OCI-LY1 (cell line): ENCODE data around the gene AP1B1.

Source experiments
- H2AFZ ChIP-seq: fragments of 200-600 bp; sonication (generic), shearing (Covaris generic); 2 replicates; pipeline ENCODE4 v1.6.0; 2014; ENCODE audit warnings: antibody characterized with exemption, mild to moderate bottlenecking, low read length
- H3F3A ChIP-seq: fragments of 200-600 bp; sonication (generic), shearing (Covaris generic); 2 replicates; pipeline ENCODE4 v1.6.0; 2014; ENCODE audit warnings: mild to moderate bottlenecking, antibody characterized with exemption, low read length, moderate library complexity; ENCODE audit not compliant: insufficient read depth
- H3K27ac ChIP-seq: fragments of 200-600 bp; sonication (generic); 2 replicates; pipeline ENCODE4 v1.5.1; 2014; ENCODE audit warnings: low read length, mixed run types, mild to moderate bottlenecking, low read depth; ENCODE audit not compliant: poor library complexity, severe bottlenecking
- H3K27me3 ChIP-seq: fragments of 200-600 bp; sonication (generic); 2 replicates; pipeline ENCODE4 v1.6.0; 2014; ENCODE audit warnings: antibody characterized with exemption, mild to moderate bottlenecking, low read length, moderate library complexity; ENCODE audit not compliant: insufficient read depth
- H3K36me3 ChIP-seq: fragments of 200-600 bp; sonication (generic); 2 replicates; pipeline ENCODE4 v1.6.1; 2014; ENCODE audit warnings: mild to moderate bottlenecking, antibody characterized with exemption, low read length, moderate library complexity, mixed read lengths; ENCODE audit not compliant: insufficient read depth
- H3K4me1 ChIP-seq: fragments of 200-600 bp; sonication (generic); 2 replicates; pipeline ENCODE4 v1.5.1; 2014; ENCODE audit warnings: mild to moderate bottlenecking, low read length, moderate library complexity; ENCODE audit not compliant: insufficient read depth, severe bottlenecking
- H3K4me2 ChIP-seq: fragments of 200-600 bp; sonication (generic), shearing (Covaris generic); 2 replicates; pipeline ENCODE4 v1.6.1; 2014; ENCODE audit warnings: low read length
- H3K4me3 ChIP-seq: fragments of 200-600 bp; sonication (generic); 2 replicates; pipeline ENCODE4 v1.5.1; 2014; ENCODE audit warnings: low read length, low read depth, mild to moderate bottlenecking, mixed read lengths; ENCODE audit not compliant: poor library complexity, severe bottlenecking
- H3K79me2 ChIP-seq: fragments of 200-600 bp; shearing (Covaris generic); 2 replicates; pipeline ENCODE4 v1.6.1; 2016; ENCODE audit warnings: mixed run types, low read length, mixed read lengths; ENCODE audit not compliant: insufficient read depth
- H3K9ac ChIP-seq: fragments of 200-600 bp; sonication (generic), shearing (Covaris generic); 2 replicates; pipeline ENCODE4 v1.6.1; 2014; ENCODE audit warnings: mild to moderate bottlenecking, low read length, mixed read lengths
- H3K9me2 ChIP-seq: fragments of 200-600 bp; sonication (generic), shearing (Covaris generic); 2 replicates; pipeline ENCODE4 v1.6.1; 2014; ENCODE audit warnings: low read depth, mild to moderate bottlenecking, low read length, mixed read lengths
- H3K9me3 ChIP-seq: fragments of 200-600 bp; shearing (Covaris generic); 2 replicates; pipeline ENCODE4 v1.6.1; 2014; ENCODE audit warnings: low read length, mixed read lengths
- H4K20me1 ChIP-seq: fragments of 200-600 bp; sonication (generic), shearing (Covaris generic); 2 replicates; pipeline ENCODE4 v1.6.0; 2016; ENCODE audit warnings: mild to moderate bottlenecking, low read length; ENCODE audit not compliant: insufficient read depth
- EZH2 ChIP-seq: fragments of 200-600 bp; sonication (generic), shearing (Covaris generic); IDR thresholded peaks from 2 replicates; pipeline ENCODE4 v1.8.0; 2017; ENCODE audit warnings: borderline replicate concordance, mixed run types, mild to moderate bottlenecking, antibody characterized with exemption, low read length, moderate library complexity, mixed read lengths
- TF ChIP-seq, protein P1 (sequence below): fragments of 200-600 bp; sonication (generic), shearing (Covaris generic); IDR thresholded peaks from 2 replicates; pipeline ENCODE4 v1.5.1; 2017; ENCODE audit warnings: mild to moderate bottlenecking, antibody characterized with exemption, low read length, moderate library complexity, mixed read lengths

The AP1B1 gene

DNA sequence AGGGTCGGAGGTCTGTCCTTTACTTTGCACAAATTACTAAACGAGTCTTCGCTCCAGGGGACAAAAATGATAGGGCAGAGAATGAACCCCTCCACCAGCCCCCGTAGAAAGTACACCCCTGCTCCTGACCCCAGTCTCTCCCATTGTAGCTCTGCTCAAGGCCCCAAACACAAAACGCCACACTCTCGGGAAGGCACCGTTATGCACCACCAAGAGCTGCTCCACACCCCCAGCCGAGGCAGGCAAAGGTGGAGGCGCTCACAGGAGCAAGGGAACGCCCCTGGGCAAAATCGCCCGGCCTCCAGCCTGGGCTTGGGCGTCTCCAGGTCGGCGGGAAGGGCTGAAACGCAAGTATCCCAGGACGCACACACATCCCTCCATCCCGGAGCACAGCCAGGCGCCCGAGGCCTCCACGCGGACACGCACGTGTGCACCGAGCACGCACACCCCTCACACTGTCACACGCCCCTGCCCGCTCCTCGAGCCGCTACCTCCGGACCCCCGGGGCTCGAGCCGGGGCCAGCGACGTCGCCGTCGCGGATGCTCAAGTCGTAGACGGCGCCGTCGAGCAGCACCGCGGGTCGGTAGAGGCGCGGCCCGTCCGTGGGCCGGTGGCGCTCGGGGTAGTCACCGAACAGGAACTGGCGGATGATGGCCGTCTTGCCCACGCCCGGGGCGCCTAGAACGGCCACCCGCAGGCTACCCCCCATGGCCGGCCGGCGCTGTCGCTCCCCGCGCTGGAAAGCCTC, 73.7 kb downstream of the AP1B1 start:
- no peaks in the 10 kb centered on the region for H4K20me1 ChIP-seq
- TF ChIP-seq EZH2, result no peak
- TF ChIP-seq, protein P1, sequence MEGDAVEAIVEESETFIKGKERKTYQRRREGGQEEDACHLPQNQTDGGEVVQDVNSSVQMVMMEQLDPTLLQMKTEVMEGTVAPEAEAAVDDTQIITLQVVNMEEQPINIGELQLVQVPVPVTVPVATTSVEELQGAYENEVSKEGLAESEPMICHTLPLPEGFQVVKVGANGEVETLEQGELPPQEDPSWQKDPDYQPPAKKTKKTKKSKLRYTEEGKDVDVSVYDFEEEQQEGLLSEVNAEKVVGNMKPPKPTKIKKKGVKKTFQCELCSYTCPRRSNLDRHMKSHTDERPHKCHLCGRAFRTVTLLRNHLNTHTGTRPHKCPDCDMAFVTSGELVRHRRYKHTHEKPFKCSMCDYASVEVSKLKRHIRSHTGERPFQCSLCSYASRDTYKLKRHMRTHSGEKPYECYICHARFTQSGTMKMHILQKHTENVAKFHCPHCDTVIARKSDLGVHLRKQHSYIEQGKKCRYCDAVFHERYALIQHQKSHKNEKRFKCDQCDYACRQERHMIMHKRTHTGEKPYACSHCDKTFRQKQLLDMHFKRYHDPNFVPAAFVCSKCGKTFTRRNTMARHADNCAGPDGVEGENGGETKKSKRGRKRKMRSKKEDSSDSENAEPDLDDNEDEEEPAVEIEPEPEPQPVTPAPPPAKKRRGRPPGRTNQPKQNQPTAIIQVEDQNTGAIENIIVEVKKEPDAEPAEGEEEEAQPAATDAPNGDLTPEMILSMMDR, result no peak
- H3K4me1 ChIP-seq, result no peaks in the 10 kb centered on the region
- H3F3A ChIP-seq, result no peaks in the 10 kb centered on the region
- H3K9me2 ChIP-seq, result no peaks in the 10 kb centered on the region
- H3K27ac ChIP-seq, result no peak overlapping the region
- no peak overlapping the region for H3K9ac ChIP-seq
- no peaks in the 10 kb centered on the region for H3K9me3 ChIP-seq
- no peak overlapping the region for H3K4me3 ChIP-seq
- no peak overlapping the region for H3K4me2 ChIP-seq
- no peak overlapping the region for H2AFZ ChIP-seq
- H3K79me2 ChIP-seq, result no peaks in the 10 kb centered on the region
- no peaks in the 10 kb centered on the region; the same call in 1 of the 2 replicates for H3K27me3 ChIP-seq
- no peaks in the 10 kb centered on the region for H3K36me3 ChIP-seq

DNA sequence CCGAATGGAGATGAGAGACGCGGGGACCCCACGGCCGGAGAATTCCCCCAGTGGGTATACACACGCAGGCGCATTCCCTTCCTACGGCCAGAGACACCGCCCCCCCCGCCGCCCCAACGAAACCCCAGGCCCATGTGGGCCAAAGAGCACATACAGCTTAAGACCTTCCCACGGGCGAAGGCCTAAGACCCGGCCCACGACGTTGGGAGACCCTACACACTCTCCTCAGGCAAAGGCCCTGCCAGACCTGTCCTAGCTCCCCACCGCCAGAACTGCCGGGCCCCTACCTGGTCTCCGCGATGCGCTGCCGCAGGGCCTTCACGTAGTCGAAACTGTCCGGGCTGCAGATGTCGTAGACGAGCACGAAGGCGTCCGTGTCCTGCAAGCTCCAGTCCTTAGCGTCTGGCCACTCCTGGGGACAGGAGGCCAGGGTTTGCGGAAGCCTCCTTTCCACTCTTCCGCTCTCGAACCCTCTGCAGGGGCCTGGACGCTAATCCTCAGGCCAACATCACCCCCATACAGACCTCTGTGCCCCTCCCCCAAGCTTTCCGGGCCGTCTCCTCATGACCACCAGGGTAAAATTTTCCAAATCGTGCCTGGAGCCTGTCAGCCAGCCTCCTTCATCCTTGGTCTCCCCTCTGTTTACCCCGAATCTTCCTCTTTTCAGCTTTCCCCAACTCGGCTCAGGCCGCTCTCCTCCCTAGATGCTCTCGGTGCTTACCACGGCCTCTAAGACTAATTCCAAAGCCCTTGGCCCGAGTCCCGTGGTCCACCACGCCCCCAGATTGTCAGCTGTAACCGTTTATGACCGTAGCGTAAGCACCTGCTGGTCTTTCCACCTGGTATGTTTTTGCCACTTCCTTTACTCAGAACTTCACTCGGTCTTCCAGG, 74.5 kb downstream of the AP1B1 start:
- H4K20me1 ChIP-seq, result no peaks in the 10 kb centered on the region
- no peaks in the 10 kb centered on the region for H3F3A ChIP-seq
- H3K36me3 ChIP-seq, result no peaks in the 10 kb centered on the region
- H3K79me2 ChIP-seq, result no peaks in the 10 kb centered on the region
- H3K27ac ChIP-seq, result no peak overlapping the region
- no peak overlapping the region for H3K4me2 ChIP-seq
- TF ChIP-seq, protein P1, result no peak
- TF ChIP-seq EZH2, result no peak
- no peaks in the 10 kb centered on the region; the same call in 1 of the 2 replicates for H3K27me3 ChIP-seq
- no peaks in the 10 kb centered on the region for H3K4me1 ChIP-seq
- H2AFZ ChIP-seq, result no peak overlapping the region
- H3K4me3 ChIP-seq, result no peak overlapping the region
- no peaks in the 10 kb centered on the region for H3K9me3 ChIP-seq
- no peaks in the 10 kb centered on the region for H3K9me2 ChIP-seq
- no peak overlapping the region for H3K9ac ChIP-seq

DNA sequence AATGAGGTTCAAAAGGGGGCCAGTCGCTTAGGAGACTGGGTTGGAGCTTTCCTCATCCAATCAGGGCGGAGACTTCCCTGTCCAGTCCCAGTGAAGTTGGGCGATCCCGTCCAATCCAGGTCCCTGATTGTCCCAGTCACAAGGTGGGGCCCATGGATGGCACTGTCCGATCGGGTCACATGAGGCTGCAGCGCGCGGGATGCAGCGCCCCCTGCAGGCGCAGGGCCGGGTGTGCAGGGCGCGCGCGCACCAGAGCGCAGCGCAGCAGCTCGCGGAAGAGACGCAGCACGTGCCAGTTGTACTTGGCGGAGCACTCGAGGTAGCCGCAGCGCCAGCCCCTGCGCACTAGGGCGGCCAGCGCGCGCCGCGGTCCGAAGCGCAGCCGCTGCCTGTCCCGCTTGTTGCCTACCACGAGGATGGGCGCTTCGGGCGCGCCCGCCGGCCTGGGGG, 75.2 kb downstream of the AP1B1 start:
- no peak overlapping the region for H3K4me2 ChIP-seq
- no peak overlapping the region for H2AFZ ChIP-seq
- TF ChIP-seq EZH2, result no peak
- TF ChIP-seq, protein P1, result peak; percentile 39
- no peaks in the 10 kb centered on the region for H3K36me3 ChIP-seq
- no peak overlapping the region for H3K27ac ChIP-seq
- H3K9me2 ChIP-seq, result no peaks in the 10 kb centered on the region
- H4K20me1 ChIP-seq, result no peaks in the 10 kb centered on the region
- H3K27me3 ChIP-seq, result no peaks in the 10 kb centered on the region; the same call in 1 of the 2 replicates
- H3F3A ChIP-seq, result no peaks in the 10 kb centered on the region
- no peak overlapping the region for H3K9ac ChIP-seq
- no peaks in the 10 kb centered on the region for H3K4me1 ChIP-seq
- H3K79me2 ChIP-seq, result no peaks in the 10 kb centered on the region
- H3K9me3 ChIP-seq, result no peaks in the 10 kb centered on the region
- H3K4me3 ChIP-seq, result no peak overlapping the region
